GM19099 (cell line): ENCODE measurements around the gene GLDC.

Experiments
- POLR2A ChIP-seq: IDR thresholded peaks from 3 replicates; pipeline ENCODE4 v1.6.1; 2011; ENCODE audit warnings: low read depth; ENCODE audit not compliant: insufficient read length; ENCODE audit errors: extremely low read depth

The GLDC gene

DNA sequence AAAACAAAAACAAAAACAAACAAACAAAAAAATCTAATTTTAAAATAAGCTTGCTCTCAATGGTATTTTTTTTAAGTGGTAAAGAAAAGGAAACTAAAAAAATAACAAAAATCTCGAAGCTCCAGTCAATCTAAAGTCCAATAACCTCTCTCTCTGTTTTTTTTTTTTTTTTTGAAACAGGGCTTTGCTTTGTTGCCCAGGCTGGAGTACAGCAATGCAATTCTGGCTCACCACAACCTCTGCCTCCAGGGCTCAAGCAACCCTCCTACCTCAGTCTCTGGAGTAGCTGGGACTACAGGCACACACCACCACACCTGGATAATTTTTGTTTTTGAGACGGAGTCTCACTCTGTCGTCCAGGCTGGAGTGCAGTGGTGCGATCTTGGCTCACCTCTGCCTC, 25.9 kb upstream of the GLDC start:
- no peak for TF ChIP-seq POLR2A

GRCh38 chr9:6669881-6670280, 24.4 kb upstream of the GLDC start:
- no peak for TF ChIP-seq POLR2A

- TF ChIP-seq POLR2A: no peak
Observed at GRCh38 chr9:6667633-6668280, 22.2 kb upstream of the GLDC start.

- no peak for TF ChIP-seq POLR2A
Observed at GRCh38 chr9:6667080-6667479, 21.6 kb upstream of the GLDC start.

DNA sequence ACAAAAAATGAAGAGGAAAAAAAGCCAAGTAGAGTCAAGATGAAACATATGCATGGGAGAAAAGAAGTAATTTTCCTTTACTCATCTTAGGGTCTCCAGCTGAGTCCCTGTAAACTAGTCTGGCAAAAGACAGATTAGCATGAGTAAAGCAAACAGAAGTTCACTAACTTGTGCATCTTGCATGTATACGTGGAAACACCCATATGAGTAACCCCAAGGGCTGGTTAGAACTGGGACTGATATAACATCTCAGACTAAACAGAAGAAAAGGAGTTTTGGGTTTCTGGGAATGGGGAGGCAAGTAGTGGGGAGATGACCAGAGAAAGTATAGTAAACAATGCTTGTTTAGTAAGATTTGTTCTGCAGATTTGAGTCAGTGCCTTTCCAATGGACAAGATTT, 20.1 kb upstream of the GLDC start:
- no peak for TF ChIP-seq POLR2A

DNA sequence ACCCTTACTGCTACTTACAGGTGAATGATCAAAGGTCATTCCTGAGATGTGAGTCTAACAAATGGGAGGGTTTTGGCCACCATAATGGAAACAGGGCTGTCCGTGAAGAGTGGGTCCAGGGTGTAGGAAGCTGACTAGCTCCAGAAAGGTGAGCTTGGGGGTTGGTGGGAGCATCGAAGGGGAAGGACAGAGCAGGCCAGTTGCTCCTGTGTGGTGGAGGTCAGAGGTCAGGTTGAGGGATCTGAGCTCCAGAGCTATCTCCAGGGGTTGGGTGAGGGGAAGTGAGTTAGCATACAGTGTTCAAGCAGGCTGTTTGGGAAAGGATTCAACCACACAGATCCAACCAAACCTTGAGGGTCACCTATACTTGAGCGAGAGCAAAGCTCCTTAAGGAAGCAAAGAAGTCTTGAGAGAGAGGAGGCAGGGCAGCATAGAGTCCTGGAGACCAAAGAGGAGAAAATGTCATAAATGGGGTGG, 18.7 kb upstream of the GLDC start:
- TF ChIP-seq POLR2A: no peak

GRCh38 chr9:6660512-6660911, 15.0 kb upstream of the GLDC start:
- no peak for TF ChIP-seq POLR2A

DNA sequence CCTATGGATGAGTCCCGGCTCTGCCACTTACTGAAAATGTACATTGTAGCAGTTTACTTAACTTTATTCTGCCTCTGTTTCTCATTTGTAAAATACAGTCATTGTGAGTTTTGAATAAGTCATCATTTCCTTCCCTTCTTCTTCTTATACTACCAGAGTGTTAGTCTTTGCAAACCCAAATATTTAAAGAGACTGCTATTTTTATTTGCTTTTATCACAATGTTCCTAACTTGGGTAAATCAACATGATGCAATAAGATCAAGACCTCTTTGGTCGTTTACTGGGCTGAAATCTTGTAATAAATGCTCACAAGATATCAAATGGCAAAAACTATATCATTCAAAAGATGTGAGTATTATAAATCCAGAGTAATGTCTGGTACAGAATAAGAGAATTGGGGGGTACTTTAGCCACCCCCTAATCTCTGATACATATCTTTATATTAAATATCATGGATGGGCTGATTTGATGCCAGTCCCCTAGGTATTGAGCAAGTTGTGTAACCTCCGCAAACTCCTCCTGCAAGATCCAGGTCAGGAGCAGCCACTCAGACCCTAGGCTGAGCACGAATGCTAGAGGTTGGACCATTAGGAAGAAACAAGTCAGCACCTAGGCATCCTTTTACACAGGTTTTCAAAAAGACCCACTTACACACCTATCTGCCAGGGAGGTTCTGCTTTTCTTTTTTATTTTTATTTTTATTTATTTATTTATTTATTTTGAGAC, 13.3 kb upstream of the GLDC start:
- no peak for TF ChIP-seq POLR2A

GRCh38 chr9:6656614-6657300, 11.2 kb upstream of the GLDC start:
- no peak for TF ChIP-seq POLR2A

DNA sequence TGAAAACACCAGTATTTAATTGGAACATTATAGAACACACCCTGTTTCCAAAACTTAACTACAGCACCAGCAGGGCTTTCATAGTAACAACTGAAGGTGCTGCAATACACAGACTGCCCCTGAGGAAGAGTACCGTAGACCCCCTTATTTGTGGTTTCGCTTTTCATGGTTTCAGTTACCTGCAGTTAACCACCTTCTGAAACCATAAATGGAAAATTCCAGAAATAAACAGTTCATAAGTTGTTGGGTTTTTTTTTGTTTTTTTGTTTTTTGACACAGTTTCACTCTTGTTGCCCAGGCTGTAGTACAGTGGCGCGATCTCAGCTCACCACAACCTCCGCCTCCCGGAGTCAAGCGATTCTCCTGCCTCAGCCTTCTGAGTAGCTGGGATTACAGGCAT, 9.5 kb upstream of the GLDC start:
- no peak for TF ChIP-seq POLR2A

DNA sequence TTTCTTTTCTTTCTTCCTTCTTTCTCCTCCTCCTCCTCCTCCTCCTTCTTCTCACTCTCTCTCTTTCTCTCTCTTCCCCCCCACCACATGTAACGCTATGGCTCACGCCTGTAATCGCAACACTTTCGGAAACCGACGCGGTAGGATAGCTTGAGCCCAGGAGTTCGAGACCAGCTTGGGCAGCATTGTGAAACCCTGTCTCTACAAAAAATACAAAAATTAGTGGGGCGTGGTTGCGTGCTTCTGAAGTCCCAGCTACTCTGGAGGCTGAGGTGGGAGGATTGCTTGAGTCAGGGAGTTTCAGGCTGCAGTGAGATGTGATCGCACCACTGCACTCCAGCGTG, 736 bp upstream of the GLDC start:
- TF ChIP-seq POLR2A: no peak

GRCh38 chr9:6644346-6645104, 1.0 kb downstream of the GLDC start:
- no peak for TF ChIP-seq POLR2A

DNA sequence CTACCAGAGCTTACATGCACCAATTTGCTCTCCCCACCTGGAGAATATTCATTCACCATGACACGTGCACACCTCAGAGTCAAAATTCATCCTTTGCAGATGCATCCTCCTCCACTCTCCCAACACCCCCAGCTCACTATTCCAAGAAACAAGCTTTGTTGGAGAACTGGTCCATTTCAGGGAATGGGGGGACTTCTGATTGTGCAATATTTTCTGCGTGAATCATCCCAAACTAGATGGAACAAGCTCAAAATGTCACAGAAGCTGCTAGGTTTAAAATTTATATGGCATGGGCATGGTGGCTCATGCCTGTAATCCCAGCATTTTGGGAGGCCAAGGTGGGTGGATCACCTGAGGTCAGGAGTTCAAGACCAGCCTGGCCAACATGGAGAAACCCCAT, 3.6 kb downstream of the GLDC start:
- no peak for TF ChIP-seq POLR2A

- no peak for TF ChIP-seq POLR2A
Observed at GRCh38 chr9:6641561-6641960, 4.0 kb downstream of the GLDC start.

DNA sequence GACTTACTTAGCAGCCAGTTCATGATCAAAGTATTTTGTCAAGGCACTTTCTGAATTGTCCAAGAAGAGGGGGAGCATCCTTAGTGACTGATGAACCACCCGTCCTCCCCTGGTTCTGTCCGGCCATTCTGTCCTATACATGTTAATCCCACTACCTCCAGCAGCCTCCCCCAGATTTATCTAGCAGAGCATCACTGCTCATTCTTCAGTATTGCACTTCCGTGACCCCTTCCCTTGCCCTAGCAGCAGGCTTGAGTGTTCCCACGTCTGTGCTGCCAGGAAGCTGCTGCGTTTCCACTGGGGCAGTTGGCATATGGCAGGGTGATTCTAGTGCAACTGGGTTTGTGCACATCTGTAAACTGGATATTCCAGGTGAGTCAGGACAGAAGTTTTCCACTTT, 4.5 kb downstream of the GLDC start:
- no peak for TF ChIP-seq POLR2A

GRCh38 chr9:6640268-6641051, 5.1 kb downstream of the GLDC start:
- TF ChIP-seq POLR2A: no peak
